ENCODE results near the gene ZNF500. TPM values are rescaled to one million over a fixed set of nuclear protein-coding genes. Genes with fewer than 3 reads are reported as not detected.

The ZNF500 gene
- total RNA-seq, 1 experiment from 2014 or later = 23.6 TPM

GRCh38 chr16:4755687-4756086, 11.3 kb downstream of the ZNF500 start:
- no peak for DNase-seq
- no peaks in the 10 kb centered on the region for H3K27me3 Mint-ChIP-seq (ENCODE audit: unreplicated experiment)
- peaks cover 3% of the 10 kb centered on the region for H3K9me3 Mint-ChIP-seq (ENCODE audit: low read depth, unreplicated experiment)
- intact Hi-C loops (cut with micrococcal nuclease; ENCODE audit: unreplicated experiment) = no loop called here
- no peak overlapping the region for H3K27ac Mint-ChIP-seq (ENCODE audit: unreplicated experiment)
- H3K36me3 Mint-ChIP-seq (ENCODE audit: insufficient read depth, unreplicated experiment) = peaks cover 64% of the 10 kb centered on the region
- CTCF ChIA-PET = no interaction called here
- H3K4me3 Mint-ChIP-seq (ENCODE audit: low read depth, unreplicated experiment) = no peak overlapping the region
- no TSS peak for BruUV-seq (replicated peaks)
- no peaks in the 10 kb centered on the region for H3K4me1 Mint-ChIP-seq (ENCODE audit: low read depth, unreplicated experiment)
- no peak for TF ChIP-seq CTCF (IDR thresholded peaks at IDR 0.05; ENCODE audit: unreplicated experiment)

- no peaks in the 10 kb centered on the region for H3K27me3 Mint-ChIP-seq (ENCODE audit: unreplicated experiment)
- peaks cover 66% of the 10 kb centered on the region for H3K36me3 Mint-ChIP-seq (ENCODE audit: insufficient read depth, unreplicated experiment)
- H3K27ac Mint-ChIP-seq (ENCODE audit: unreplicated experiment) = no peak overlapping the region
- CTCF ChIA-PET = no interaction called here
- no peaks in the 10 kb centered on the region for H3K4me1 Mint-ChIP-seq (ENCODE audit: low read depth, unreplicated experiment)
- TF ChIP-seq CTCF (IDR thresholded peaks at IDR 0.05; ENCODE audit: unreplicated experiment) = no peak
- no peak overlapping the region for H3K4me3 Mint-ChIP-seq (ENCODE audit: low read depth, unreplicated experiment)
- peaks cover 3% of the 10 kb centered on the region for H3K9me3 Mint-ChIP-seq (ENCODE audit: low read depth, unreplicated experiment)
- intact Hi-C loops (cut with micrococcal nuclease; ENCODE audit: unreplicated experiment) = no loop called here
- BruUV-seq (replicated peaks) = no TSS peak
- DNase-seq = no peak
Observed at GRCh38 chr16:4754865-4755264, 12.1 kb downstream of the ZNF500 start.

GRCh38 chr16:4753227-4753626, 13.7 kb downstream of the ZNF500 start:
- Mint-ChIP-seq H3K9me3 (ENCODE audit: low read depth, unreplicated experiment) (peaks cover 3% of the 10 kb centered on the region), H3K4me1 (ENCODE audit: low read depth, unreplicated experiment) (no peaks in the 10 kb centered on the region), H3K27me3 (ENCODE audit: unreplicated experiment) (no peaks in the 10 kb centered on the region), H3K27ac (ENCODE audit: unreplicated experiment) (no peak overlapping the region), H3K36me3 (ENCODE audit: insufficient read depth, unreplicated experiment) (peaks cover 65% of the 10 kb centered on the region), H3K4me3 (ENCODE audit: low read depth, unreplicated experiment) (no peak overlapping the region)
- BruUV-seq (replicated peaks) = no TSS peak
- TF ChIP-seq CTCF (IDR thresholded peaks at IDR 0.05; ENCODE audit: unreplicated experiment) = no peak
- DNase-seq = no peak
- intact Hi-C loops (cut with micrococcal nuclease; ENCODE audit: unreplicated experiment) = no loop called here
- CTCF ChIA-PET = no interaction called here

GRCh38 chr16:4752351-4753100, 14.4 kb downstream of the ZNF500 start:
- no peak for DNase-seq
- H3K9me3 Mint-ChIP-seq (ENCODE audit: low read depth, unreplicated experiment) = peaks cover 3% of the 10 kb centered on the region
- no peak overlapping the region for H3K27ac Mint-ChIP-seq (ENCODE audit: unreplicated experiment)
- H3K27me3 Mint-ChIP-seq (ENCODE audit: unreplicated experiment) = no peaks in the 10 kb centered on the region
- no peak overlapping the region for H3K4me3 Mint-ChIP-seq (ENCODE audit: low read depth, unreplicated experiment)
- TF ChIP-seq CTCF (IDR thresholded peaks at IDR 0.05; ENCODE audit: unreplicated experiment) = no peak
- CTCF ChIA-PET = no interaction called here
- BruUV-seq (replicated peaks) = no TSS peak
- intact Hi-C loops (cut with micrococcal nuclease; ENCODE audit: unreplicated experiment) = no loop called here
- H3K36me3 Mint-ChIP-seq (ENCODE audit: insufficient read depth, unreplicated experiment) = peaks cover 62% of the 10 kb centered on the region
- no peaks in the 10 kb centered on the region for H3K4me1 Mint-ChIP-seq (ENCODE audit: low read depth, unreplicated experiment)
